AG08395 (cell line): ENCODE results near the gene OR51F2.
A peak's percentile ranks its signal among the peaks of the same experiment; 100 is the strongest.
"Not testable (repeated sequence)": the region's sequence is repeated elsewhere in the genome, so short reads cannot be mapped to it uniquely, and the experiment has no call there.

Experiments used
- DNase-seq: peaks from one replicate; pipeline ENCODE4 v3.0.0; 2012; ENCODE audit warnings: mixed read lengths, low spot score

OR51F2 gene

GRCh38 chr11:4821021-4821420, at the start of gene OR51F2:
TSS of gene OR51F2 (plus strand) at chr11:4821321. CDS start at chr11:4821422, 101 bp downstream.
- DNase-seq = no peak

- DNase-seq = no peak
These were observed 38.7 kb upstream of the OR51F2 start for GRCh38 chr11:4782454-4782853.

GRCh38 chr11:4797206-4797605, 23.9 kb upstream of the OR51F2 start:
- DNase-seq = no peak

GRCh38 chr11:4798427-4799183, 22.5 kb upstream of the OR51F2 start:
- no peak for DNase-seq

- not testable (repeated sequence) for DNase-seq
These were observed 19.8 kb upstream of the OR51F2 start for GRCh38 chr11:4801316-4801715.

GRCh38 chr11:4804280-4804679, 16.8 kb upstream of the OR51F2 start, which contains the start of gene OR52R1:
TSS of gene OR52R1 (minus strand) at chr11:4804380. CDS start at chr11:4804380, 0 bp downstream.
- no peak for DNase-seq

GRCh38 chr11:4808476-4808875, 12.6 kb upstream of the OR51F2 start:
- DNase-seq = no peak

- DNase-seq = no peak
These were observed 11.9 kb upstream of the OR51F2 start for GRCh38 chr11:4809246-4809645.

- no peak for DNase-seq
These were observed 4.0 kb downstream of the OR51F2 start for GRCh38 chr11:4825132-4825531.

- DNase-seq = peak; percentile 37
These were observed 5.3 kb downstream of the OR51F2 start for GRCh38 chr11:4826425-4826824.

GRCh38 chr11:4830346-4830745, 9.2 kb downstream of the OR51F2 start:
- DNase-seq = no peak

- no peak for DNase-seq
These were observed 9.8 kb downstream of the OR51F2 start for GRCh38 chr11:4830909-4831308.

- DNase-seq = no peak
These were observed 18.9 kb downstream of the OR51F2 start for GRCh38 chr11:4839851-4840549.

GRCh38 chr11:4848908-4849532, 27.9 kb downstream of the OR51F2 start, which contains the start of gene OR51S1:
TSS of gene OR51S1 (minus strand) at chr11:4849208. CDS start at chr11:4849208, 0 bp downstream.
- no peak for DNase-seq

- DNase-seq = peak; percentile 2
These were observed 29.9 kb downstream of the OR51F2 start for GRCh38 chr11:4851033-4851432.

GRCh38 chr11:4854286-4854685, 33.2 kb downstream of the OR51F2 start:
- DNase-seq = not testable (repeated sequence)

- no peak for DNase-seq
These were observed 41.5 kb downstream of the OR51F2 start for GRCh38 chr11:4862447-4863236.

GRCh38 chr11:4863876-4864275, 42.8 kb downstream of the OR51F2 start:
- DNase-seq = no peak

- DNase-seq = no peak
These were observed 44.7 kb downstream of the OR51F2 start for GRCh38 chr11:4865855-4866254.
